ENCODE data around the gene SFRP5.

SFRP5 gene

DNA sequence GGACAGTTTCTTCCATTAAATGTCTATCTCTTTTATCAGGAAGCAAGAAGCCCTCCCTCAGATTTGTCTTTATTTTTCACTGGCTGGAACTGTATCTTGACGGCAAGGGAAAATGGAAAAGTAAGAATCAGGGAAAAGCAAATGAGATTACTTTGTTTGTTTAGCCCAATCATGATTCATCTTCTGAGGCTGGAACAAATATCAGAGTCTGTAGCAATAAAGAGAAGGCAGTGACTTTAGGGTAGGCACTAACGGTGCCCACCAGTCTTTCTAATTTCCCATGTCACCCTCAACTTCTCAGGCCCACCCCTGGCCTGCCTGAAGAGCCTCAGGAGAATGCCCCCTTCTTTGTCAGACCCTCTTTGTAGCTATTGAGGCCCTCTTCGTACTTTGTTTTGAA, 41.5 kb upstream of the SFRP5 start:
- Mint-ChIP-seq H3K4me3 (no peak overlapping the region), H3K36me3 (ENCODE audit: low read depth) (no peaks in the 10 kb centered on the region), H3K27ac (no peak overlapping the region), H3K9me3 (no peaks in the 10 kb centered on the region), H3K4me1 (no peaks in the 10 kb centered on the region), H3K27me3 (ENCODE audit: low read depth) (peaks cover 37% of the 10 kb centered on the region)
- no peak for TF ChIP-seq CTCF (IDR thresholded peaks at IDR 0.05; ENCODE audit: unreplicated experiment in 3 of 3)

- Mint-ChIP-seq H3K4me1 (no peaks in the 10 kb centered on the region), H3K27ac (no peak overlapping the region), H3K4me3 (no peak overlapping the region), H3K27me3 (ENCODE audit: low read depth) (peaks cover 31% of the 10 kb centered on the region), H3K9me3 (no peaks in the 10 kb centered on the region), H3K36me3 (ENCODE audit: low read depth) (no peaks in the 10 kb centered on the region)
- TF ChIP-seq CTCF (IDR thresholded peaks at IDR 0.05; ENCODE audit: unreplicated experiment in 3 of 3): no peak
Observed at GRCh38 chr10:97812696-97813095, 40.9 kb upstream of the SFRP5 start.

DNA sequence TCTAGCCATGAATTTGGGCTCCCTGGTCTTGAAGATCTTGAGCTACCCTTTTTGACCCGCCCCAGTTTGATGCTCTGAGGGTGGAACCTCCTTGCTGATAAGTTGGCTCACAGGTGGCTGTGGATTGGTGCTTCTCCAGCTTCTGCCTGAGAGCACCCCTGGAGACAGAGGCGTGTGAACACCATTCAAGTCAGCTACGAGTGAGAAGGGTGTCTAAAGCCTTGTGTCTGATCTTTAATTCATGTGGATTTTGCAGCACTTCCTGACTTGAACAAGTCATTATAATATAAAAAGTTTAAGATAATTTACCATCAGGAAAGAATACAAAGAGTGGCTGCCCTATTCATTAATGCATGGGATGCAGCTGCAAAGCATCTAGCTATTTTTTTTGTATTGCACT, 40.2 kb upstream of the SFRP5 start:
- no peak for TF ChIP-seq CTCF (IDR thresholded peaks at IDR 0.05; ENCODE audit: unreplicated experiment in 3 of 3)
- H3K9me3 Mint-ChIP-seq: no peaks in the 10 kb centered on the region
- no peaks in the 10 kb centered on the region for H3K36me3 Mint-ChIP-seq (ENCODE audit: low read depth)
- no peak overlapping the region for H3K4me3 Mint-ChIP-seq
- no peaks in the 10 kb centered on the region for H3K4me1 Mint-ChIP-seq
- H3K27ac Mint-ChIP-seq: no peak overlapping the region
- peaks cover 28% of the 10 kb centered on the region for H3K27me3 Mint-ChIP-seq (ENCODE audit: low read depth)

- TF ChIP-seq CTCF (IDR thresholded peaks at IDR 0.05; ENCODE audit: unreplicated experiment in 3 of 3): no peak
- H3K9me3 Mint-ChIP-seq: no peaks in the 10 kb centered on the region
- peaks cover 27% of the 10 kb centered on the region for H3K27me3 Mint-ChIP-seq (ENCODE audit: low read depth)
- no peak overlapping the region for H3K4me3 Mint-ChIP-seq
- peaks cover 8% of the 10 kb centered on the region for H3K4me1 Mint-ChIP-seq
- no peak overlapping the region for H3K27ac Mint-ChIP-seq
- no peaks in the 10 kb centered on the region for H3K36me3 Mint-ChIP-seq (ENCODE audit: low read depth)
Observed at GRCh38 chr10:97810446-97810845, 38.6 kb upstream of the SFRP5 start.

- no peak for TF ChIP-seq CTCF (IDR thresholded peaks at IDR 0.05; ENCODE audit: unreplicated experiment in 3 of 3)
- Mint-ChIP-seq H3K36me3 (ENCODE audit: low read depth) (no peaks in the 10 kb centered on the region), H3K27me3 (ENCODE audit: low read depth) (peaks cover 14% of the 10 kb centered on the region), H3K9me3 (no peaks in the 10 kb centered on the region), H3K4me3 (no peak overlapping the region), H3K27ac (no peak overlapping the region), H3K4me1 (peaks cover 16% of the 10 kb centered on the region)
Observed at GRCh38 chr10:97805949-97806348, 34.1 kb upstream of the SFRP5 start.

GRCh38 chr10:97805096-97805884, 33.5 kb upstream of the SFRP5 start:
- Mint-ChIP-seq H3K9me3 (no peaks in the 10 kb centered on the region), H3K4me3 (no peak overlapping the region), H3K27ac (no peak overlapping the region), H3K36me3 (ENCODE audit: low read depth) (no peaks in the 10 kb centered on the region), H3K4me1 (peaks cover 16% of the 10 kb centered on the region), H3K27me3 (ENCODE audit: low read depth) (peaks cover 14% of the 10 kb centered on the region)
- TF ChIP-seq CTCF (IDR thresholded peaks at IDR 0.05; ENCODE audit: unreplicated experiment in 3 of 3): no peak

Data from nephron (organoid).